HG02642 (cell line): ENCODE measurements around the gene SUCO.

ENCODE experiments used
- ATAC-seq: cut with Tn5 transposase; IDR thresholded peaks from one replicate; pipeline ENCODE4 v1.9.1; 2021; ENCODE audit warnings: mild to moderate bottlenecking; ENCODE audit not compliant: unreplicated experiment, poor library complexity

The SUCO gene

DNA sequence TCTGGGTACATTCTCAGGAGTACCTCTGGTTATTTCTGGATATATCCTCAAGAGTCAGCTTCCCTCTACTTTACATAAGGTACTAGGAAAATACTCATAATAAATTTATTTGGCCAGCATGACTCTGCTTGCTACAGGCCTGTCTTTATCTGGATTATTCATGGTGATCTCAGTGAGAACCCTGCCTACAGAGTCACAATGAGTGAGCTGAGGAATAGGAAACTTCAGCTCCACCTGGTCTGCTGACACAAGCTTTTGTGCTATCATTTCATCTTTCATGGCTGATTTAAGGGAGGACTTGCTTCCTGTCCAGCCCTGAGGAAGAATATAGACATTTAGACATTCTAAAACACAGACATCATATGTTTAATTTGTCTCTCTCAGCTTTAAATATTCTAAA lies 19.5 kb upstream of the SUCO start:
- ATAC-seq = no peak

DNA sequence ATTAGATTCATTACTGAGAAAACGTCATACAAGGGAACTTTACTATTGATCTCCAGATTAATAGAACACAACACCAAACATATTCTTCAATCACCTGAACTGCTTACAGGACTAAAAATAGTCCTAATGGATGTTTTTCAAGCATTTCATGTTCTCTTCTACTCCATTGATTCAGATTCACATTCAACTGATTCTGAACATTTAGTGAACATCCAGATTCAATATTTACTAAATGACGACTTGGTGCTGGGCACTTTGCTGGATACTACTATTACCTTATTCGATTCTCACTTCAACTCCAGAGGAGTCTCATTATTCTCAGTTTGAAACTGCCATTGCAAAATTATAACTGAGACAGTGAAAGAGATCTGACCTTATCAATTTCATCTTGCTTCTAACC lies 18.8 kb upstream of the SUCO start:
- no peak for ATAC-seq

DNA sequence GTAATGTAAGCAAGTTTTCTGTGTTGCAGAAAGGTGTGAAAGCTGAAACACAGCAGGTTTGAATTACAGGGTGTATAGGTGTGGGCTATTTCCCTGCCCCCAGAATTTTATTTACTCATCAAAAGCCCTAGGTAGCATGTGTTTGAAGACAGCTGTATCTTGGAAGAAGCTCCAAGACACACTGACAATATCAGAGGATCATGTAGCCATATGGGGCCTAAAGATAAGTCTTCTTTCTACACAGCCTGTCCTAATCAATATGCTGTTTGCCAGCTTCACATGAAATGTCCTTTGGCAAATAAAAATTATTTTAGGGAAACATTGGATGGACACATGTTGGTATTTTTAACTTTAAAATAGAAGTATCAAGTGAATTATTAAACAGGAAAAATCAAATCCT lies 17.5 kb upstream of the SUCO start:
- no peak for ATAC-seq

DNA sequence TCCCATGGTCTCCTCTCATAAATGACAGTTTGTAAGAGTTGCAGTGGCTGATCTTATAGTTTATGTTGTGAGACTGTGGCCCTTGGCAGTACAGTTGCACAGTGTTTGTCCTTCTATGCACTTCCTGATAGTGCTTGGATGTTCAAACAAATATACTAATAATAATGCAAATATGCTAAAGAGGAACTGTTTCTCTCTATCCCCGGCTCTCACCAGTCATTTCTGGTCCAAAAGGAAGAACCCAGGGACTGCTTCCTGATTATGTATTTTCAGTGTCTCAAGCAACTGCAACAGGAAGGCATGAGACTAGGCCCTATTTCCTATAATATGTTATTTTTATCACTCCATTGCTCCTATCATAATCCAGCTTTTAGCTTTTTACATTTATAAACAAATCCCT lies 17.0 kb upstream of the SUCO start:
- ATAC-seq = no peak

DNA sequence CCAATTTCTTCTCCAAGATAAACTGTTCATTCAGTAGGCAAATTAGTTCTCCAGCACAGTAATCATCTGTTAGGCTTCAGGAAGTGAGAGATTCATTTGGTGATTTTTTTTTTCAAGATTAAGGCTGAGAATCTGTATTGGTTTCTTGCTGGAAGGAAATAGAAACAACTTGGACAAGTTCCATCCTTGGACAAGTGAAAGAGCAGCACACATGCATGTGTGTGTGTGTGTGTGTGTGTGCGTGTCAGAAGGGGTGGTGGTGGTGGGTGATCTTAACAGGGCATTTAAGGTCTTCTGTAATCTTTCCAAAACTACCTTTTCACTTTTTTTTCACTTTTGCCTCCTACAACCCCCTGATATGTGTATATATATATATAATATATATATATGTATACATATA lies 15.9 kb upstream of the SUCO start:
- ATAC-seq = no peak

DNA sequence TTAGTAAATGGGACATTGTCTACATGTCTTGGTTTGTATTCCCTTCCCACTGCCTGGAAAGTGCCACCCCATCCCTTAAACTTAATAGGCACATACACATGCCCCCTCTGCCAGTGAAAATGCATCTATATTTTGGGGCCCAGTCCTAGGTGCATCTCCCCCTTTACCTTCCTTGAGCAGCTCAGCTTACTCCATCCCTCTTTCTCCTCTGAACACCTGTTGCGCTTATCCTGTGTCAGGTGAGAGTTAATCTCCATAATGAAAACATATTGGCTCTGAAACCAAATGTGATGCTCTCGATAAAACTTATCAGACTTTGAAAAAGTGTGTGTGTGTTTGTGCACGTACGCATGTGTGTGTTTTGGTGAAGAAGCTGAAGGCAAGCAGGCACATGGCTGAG lies 15.4 kb upstream of the SUCO start:
- no peak for ATAC-seq

DNA sequence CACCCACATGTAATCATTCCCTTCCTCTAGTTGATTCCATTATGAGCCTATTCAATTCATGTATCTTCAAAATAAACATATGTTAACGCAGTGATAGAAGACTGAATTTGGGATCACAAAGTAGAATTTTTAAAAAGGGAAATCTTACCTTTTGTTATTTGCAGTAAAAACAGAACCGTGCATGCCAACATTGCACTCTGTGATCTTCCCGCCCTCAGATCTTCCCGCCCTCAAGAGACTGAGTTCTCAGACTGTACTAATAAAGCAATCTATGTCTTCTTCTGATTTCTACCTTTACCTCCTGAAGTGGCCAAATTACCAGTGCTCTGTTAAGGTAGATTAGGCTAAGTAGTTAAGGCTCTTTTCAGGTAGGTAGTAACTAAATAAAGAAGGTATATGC lies 3.6 kb upstream of the SUCO start:
- no peak for ATAC-seq

DNA sequence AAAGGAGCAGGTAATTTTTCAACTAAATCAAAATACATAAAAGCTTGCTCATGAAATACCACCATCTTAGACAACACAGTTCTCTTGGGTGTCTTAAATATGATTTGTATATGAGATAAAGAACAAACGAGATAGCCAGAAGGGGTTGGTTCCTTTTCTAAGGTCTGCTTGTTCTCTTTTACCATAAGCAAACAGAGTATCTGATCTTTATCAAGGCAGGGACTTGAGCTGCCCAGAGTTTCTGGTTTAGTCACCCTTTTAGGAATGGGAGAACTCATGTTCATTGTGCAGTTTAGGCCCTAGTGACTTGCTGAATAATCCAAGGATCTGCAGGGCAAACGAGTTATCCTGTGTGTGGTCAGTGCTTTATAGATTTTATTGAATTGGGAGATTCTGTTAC lies 3.0 kb upstream of the SUCO start:
- no peak for ATAC-seq

DNA sequence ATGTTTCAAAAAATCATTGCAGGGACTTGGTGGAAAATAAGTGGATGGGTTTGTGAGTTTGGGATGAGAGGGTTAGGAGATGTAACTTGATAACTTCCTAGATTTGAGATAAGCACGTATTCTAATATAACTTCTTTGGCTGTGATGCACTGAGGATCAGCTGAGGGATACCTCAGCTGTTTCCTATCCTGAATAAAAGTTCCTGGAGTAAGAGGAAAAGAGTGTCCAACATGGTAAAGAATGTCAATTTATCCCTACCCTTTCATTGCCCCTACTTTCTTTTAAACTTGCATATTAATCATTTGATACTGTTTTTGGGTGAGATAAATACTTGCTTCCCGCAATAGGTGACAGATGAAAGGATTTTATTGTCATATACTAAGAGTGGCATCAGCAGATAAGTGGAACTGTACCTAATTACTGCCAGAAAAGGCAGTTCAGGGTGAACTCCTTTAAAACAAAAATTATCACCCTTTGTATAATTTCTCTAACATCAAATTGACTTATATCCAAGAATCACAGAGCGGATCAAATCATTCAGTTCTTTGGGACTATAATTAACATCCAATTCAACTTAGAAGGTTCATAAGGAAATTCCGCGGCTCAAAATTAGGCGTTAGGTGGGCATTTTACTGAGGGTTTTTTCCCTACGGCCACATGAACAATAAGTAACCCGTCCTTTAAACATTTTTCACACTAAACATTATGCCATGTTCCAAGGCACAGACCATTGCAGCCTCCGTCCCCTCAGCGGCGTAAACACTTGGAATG lies 1.4 kb upstream of the SUCO start:
- no peak for ATAC-seq

DNA sequence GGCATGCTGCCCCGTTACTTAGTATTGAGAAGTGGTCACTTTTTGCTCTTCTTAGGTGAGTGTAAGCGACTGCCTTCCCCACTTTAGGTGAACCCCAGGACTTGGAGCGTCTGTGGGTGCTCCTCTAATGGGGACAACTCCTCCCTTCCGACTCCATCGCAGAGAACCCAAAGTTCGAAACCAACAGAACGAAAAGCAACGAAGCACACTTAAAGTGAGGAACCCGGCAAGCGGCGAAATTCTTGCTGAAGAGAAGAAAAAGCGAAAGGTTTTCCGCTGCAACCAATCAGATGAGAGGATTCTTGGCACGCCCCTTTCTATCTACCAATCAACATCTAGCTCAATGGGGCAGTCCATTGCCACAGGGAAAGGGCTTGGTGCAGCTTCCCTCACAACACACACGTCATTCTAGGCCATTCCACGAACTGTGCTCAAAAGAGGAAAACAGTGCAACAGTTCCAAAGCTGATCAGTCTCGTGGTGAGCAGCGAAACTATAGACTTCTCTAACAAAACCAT lies 709 bp upstream of the SUCO start:
- peak; percentile 72 for ATAC-seq

DNA sequence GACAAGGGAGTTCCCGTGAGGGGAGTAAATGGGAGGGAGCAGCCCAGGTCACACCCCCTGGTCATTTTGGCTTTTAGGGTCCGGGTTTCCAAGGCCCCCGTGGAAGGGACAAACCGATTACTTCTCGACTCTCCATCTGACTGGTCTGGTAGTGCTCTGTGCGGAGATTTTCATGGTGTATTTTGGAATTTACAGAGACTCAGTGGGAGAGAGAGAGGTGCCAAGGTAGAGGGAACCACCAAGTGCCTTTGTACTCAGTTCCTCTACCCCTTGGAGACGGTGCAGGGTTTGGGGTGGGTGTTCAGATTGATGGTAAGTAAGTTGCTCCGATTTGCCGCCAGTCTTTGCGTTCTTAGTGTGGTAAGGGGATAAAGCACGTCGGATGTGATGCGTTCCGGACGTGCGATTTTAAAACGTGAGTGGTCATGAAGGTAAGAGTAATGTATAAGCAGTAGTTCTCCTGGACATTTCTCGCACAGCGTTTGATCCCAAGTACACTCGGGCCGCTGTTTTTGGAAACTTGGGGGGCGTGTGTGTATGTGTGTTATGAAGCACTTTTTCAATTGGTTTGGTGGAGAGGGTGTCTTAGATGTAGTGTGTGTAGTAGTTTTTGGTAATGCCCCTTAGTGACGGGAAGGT lies 682 bp downstream of the SUCO start:
- ATAC-seq = peak; percentile 32

DNA sequence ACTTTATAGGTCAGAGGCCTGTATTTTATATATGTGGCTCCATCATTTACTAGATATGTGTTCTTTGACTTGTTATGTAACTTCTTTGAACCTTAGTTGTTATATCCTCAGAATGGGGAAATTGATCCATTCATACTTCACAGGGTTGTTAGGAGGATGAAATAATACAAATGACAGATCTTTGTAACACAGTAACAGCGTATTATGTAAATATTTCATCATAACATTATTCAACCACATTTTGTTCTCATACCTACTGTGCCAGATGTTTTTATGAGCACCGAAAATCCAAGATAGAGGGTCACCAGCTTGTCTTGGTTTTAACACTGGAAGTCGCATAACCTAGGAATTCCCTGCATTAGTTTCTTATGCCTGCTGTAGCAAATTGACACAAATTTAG lies 3.3 kb downstream of the SUCO start:
- no peak for ATAC-seq

DNA sequence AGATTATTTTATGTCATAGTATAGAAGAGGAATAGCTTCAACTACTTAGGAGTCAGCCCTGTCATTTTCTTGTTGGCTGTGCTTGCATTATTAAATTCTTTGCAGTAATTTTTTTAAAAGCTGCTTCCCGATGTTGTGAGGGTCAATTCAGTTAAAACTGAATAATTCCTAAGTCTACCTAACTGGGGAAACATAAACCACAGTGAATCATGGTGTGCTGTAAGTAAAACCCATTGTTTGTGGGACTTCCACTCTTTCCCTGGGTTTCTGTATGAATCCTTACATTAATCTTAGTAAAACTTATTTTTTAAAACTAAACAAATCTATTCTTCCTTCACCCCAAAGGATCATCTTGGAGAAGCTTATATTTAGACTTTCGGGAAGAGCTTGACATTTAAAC lies 4.4 kb downstream of the SUCO start:
- ATAC-seq = no peak

DNA sequence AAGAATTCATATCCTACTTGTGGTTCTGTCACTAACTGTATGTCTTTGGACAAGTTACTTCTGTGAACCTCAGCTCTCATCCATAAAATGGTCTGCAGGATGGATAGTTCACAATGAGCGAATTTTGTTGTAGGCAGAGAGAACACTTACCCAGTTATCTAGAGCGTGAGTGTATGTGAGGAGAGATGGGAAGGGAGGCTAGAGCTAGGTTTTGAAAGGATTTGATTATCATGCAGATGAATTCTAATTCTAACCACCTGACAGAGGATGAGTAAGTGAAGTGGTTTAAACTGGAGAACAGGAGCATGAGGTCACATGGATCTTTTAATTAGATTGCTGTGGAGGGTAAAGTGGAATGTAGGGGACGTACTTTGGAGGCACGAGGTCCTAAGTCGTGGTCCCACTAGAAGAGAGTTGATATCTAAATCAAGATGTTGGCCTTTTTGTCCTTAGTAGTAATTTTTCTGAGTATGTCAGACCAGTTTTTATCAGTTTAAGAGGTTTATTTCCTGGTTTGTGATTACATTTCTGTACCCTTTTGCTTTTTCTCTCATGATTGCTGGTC lies 5.0 kb downstream of the SUCO start:
- ATAC-seq = no peak

DNA sequence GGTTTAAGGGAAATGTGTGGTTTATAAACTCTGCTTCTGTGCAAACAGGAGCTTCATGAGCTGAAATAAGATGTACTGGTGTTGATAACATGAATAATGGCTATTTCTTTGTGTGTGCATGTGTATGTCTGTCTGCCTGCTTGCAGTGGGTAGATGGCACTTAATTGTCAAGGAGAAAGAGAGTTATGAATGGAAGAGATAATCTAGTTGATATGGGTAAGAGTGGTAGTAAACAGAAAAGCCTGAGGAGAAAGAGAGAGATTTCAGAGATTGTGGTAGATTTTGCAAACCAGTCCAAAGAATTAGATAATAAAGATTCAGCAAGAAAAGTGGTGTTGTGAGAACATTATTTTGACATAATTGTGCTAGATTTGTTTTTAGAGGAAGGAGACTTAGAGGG lies 7.7 kb downstream of the SUCO start:
- ATAC-seq = no peak

DNA sequence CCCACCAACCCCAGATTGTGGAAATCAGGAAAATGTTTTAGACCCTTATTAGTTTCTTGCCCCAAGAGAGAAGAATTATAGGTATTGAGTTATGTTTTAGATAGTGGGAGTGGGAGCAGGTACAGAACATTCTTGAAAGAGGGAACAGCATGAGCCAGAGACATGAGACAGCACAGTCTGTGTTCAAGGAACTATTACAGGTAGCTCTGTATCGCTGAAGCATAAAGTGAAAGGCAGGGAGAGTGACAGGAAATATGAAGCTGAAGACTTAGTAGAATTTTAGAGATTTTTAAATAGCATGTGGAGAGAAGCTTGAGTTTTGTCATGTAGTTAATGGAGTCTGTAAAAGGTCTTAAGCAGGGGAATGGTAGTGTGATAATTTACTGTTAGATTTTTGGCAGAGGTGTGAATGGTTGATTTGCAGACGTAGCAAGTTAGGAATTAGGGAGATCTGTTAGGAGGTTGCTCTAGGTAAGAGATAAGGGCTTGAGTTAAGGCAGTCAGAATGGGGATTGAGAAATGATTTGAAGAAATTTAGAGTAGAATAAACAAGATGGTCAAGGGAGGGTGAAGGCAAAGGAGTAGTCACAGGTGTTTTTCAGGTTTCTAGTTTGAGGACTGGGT lies 11.6 kb downstream of the SUCO start:
- ATAC-seq = no peak

DNA sequence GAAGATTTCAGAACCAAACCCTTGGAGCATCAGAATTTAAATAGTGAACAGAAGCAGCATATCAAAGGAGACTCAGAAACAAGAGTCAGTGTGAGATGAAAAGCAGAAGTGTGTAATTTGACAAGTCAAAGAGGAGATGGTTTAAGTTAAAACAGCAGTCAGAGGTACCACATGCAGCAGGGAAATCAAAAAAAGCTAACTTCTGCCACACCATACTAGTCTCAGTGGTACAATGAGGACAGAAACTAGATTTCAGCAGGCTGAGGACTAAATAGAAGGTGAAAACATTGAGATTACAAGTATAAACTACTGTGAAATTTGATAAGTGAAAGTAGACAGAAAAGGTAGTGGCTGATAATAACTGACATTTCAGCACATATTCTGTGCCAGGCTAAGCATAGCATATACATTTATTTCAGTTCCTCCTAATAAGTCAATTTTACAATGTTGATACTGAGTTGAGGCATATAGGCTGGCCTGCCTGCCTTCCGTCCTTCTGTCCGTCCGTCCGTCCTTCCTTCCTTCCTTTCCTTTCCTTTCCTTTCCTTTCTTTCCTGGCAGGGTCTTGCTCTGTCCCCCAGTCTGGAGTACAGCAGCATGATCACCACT lies 12.6 kb downstream of the SUCO start:
- ATAC-seq = peak; percentile 82

DNA sequence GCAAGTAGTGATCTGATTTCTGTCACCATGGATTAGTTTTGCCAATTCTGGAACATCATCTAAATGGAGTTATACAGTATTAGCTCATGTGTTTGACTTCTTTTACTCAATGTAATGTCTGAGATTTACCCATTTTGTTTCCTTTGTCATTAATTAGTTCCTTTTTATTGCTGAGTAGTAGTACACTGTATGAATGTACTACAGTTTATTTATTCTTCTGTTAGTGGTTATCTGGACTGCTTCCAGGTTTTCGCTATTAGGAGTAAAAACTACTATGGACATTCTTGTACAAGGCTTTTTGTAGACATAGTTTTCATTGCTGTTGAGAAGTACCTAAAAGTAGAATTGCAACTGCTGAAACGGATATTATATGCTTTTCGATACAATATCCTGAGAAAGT lies 14.1 kb downstream of the SUCO start:
- no peak for ATAC-seq

DNA sequence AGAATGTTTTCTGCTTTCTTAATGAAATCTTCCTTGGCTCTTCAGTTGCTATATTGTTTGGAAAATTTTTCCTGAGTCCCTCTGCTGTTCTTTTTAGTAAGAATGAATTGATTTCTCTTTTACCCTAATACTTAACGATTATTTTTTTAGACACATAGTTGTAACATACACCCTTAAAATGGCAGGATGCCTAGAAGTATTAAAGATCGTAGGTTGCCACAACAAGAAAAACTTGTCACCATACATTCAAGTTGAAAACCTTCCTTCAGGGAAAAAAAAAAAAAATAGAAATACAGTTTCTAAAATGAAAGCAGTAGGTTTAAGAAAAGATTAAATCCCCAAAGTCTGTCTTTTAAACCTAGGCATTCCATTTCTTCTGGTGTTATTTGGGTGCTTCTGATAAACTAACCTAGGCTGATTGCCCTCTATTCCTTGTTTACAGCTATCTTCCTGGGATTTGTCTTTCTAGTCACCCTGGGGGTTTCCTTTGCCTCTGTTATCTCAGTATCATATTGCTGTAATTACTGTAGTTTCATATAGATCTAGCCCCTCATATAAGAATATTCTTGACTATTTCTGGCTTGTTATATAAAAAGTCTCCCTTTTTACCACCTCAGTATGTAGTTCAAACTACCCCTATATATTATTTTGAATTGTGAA lies 16.8 kb downstream of the SUCO start:
- no peak for ATAC-seq

DNA sequence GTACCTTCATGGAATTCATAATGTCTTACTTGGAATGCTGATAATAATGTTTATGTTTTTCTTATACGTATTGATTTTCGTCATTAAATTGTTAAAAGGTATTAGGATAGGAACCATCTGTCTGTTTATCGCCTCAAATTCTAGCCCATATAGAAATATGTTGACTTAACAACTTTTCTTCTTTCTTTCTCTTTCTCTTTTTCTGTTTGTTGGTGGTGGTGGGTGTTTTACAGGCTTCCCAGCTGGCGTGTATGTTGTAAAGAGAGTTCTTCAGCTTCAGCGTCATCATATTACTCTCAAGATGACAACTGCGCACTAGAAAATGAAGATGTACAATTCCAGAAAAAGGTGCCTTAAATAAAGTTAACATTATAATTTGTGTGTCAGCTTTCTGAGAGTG lies 18.3 kb downstream of the SUCO start:
- ATAC-seq = no peak
